ENCODE data around the gene KIFC3.
A peak's percentile ranks its signal among the peaks of the same experiment; 100 is the strongest.
"Not testable (repeated sequence)": the region's sequence is repeated elsewhere in the genome, so short reads cannot be mapped to it uniquely, and the experiment has no call there.

The KIFC3 gene

DNA sequence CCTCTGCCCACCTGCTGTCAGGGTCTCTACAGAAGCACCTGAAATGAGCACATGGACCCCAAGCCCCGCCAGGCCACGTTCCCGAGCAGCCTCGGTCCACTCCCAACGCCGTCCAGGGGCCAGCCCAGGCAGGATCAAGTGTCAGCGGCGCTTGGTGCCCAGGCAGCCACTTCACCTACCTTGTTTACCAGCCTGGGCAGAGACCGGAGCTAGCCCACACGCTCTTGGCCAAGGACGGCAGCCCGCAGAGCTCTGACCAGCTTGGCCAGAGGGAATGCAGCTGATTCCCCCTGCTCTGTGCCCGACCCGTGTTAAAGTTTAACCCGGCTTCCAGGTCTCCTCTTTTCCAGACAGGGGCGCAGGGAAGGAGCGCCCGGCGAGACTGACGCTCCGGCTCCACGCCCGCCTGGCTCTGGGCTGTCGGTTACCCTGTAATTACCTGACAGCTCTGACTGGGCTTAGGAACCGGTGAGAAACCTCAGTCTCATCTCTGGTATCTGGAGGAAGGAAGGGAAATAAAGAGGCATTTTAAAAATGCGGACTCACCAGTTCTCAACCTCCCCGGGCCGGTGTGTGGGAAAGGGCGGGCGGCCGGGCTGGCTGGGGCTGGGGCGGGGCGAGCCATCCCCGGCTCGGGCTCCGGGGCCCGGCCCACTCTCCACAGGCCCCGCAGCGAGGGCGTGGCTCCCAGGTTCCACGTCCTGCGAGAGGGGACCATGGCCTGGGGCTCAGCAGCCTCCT, 4.6 kb downstream of the KIFC3 start:
- no peak for DNase-seq (ENCODE audit: low read depth)
- TF ChIP-seq, protein P1, sequence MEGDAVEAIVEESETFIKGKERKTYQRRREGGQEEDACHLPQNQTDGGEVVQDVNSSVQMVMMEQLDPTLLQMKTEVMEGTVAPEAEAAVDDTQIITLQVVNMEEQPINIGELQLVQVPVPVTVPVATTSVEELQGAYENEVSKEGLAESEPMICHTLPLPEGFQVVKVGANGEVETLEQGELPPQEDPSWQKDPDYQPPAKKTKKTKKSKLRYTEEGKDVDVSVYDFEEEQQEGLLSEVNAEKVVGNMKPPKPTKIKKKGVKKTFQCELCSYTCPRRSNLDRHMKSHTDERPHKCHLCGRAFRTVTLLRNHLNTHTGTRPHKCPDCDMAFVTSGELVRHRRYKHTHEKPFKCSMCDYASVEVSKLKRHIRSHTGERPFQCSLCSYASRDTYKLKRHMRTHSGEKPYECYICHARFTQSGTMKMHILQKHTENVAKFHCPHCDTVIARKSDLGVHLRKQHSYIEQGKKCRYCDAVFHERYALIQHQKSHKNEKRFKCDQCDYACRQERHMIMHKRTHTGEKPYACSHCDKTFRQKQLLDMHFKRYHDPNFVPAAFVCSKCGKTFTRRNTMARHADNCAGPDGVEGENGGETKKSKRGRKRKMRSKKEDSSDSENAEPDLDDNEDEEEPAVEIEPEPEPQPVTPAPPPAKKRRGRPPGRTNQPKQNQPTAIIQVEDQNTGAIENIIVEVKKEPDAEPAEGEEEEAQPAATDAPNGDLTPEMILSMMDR (IDR thresholded peaks at IDR 0.05; ENCODE audit: low read length, missing control alignments): no peak
- no peak overlapping the region for H3K4me3 ChIP-seq (replicated peaks; ENCODE audit: low read depth, low read length)

DNA sequence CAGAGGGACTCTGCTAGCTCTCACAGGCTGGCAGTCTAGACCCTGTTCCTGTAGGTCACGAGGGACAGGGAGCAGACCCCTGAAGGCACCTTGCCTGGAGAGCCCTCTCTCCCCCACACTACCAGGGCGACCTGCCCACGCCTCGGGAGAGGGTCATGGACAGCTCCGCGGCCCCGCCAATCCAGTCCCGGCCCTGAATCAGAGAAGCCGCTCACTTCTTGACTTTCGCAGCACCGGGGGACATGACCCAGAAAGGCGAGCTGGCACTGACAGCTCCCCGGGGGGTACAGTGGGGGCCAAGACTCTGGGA, 5.1 kb downstream of the KIFC3 start:
- TF ChIP-seq, protein P1 (IDR thresholded peaks at IDR 0.05; ENCODE audit: low read length, missing control alignments): no peak
- H3K4me3 ChIP-seq (replicated peaks; ENCODE audit: low read depth, low read length): no peak overlapping the region
- DNase-seq (ENCODE audit: low read depth): no peak

DNA sequence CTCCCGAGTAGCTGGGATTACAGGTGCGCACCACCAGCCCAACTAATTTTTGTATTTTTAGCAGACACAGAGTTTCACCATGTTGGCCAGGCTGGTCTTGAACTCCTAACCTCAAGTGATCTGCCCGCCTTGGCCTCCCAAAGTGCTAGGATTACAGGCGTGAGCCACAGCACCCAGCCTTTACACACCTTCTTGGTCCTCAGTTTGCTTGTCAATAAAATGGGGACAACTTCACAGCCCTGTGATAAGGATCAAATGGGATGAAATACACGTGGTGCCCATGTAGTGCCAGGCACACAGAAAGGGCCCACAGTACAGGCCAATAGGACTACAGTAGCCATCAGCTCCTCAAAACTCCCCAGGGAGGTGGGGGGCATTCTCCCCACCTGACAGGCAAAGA, 6.3 kb downstream of the KIFC3 start:
- not testable (repeated sequence) for H3K4me3 ChIP-seq (replicated peaks; ENCODE audit: low read depth, low read length); DNase-seq (ENCODE audit: low read depth)

DNA sequence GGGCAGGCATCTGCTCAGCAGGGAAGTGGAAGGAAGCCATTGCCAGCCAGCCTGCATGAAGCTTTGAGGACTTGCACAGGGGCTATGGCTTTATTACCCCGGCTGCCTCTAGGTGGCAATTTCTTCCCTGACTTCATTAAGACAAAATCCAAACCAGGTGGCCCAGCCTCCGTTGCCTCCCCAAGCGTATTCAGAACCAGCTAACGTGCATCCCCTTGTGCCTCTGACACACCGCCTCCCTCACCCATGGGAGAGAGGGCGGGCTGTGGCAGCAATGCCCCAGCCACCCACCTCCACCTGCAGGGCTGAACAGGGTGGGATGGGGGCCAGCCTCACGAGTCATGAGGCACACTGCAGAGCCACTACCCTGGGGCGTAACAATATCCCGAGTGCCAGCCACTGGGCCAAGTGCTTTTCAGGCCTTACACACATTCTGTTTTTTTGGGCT, 6.8 kb downstream of the KIFC3 start:
- TF ChIP-seq, protein P1 (IDR thresholded peaks at IDR 0.05; ENCODE audit: low read length, missing control alignments): peak; percentile 46
- no peak overlapping the region for H3K4me3 ChIP-seq (replicated peaks; ENCODE audit: low read depth, low read length)
- DNase-seq (ENCODE audit: low read depth): peak; percentile 62

DNA sequence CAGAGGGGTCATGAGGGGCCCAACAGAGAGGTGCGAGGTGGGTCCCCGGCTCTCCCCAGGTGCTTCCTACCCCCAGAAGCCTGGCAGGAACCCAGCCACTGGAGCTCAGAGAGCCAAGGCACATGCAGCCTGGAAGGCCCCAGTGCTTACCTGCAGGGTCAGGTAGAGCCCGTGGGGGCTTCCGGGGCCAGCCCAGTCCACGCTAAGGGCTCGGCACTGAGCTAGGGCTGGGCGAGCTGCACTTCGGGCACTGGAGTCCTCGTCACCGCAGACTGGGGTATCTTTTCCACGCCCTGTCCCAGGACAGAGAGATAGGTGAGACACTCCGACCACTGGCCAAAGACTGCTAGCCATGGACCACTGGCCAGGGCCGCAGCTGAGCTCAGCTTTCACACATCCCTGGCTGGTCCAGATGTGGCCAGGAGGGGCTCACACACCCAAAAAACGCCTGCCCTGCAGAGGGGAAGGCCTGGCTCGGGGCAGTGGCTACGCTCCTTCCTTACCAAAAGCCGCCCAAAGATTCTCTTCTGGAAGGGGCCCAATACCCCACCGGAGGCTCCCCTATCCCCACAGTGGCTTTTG, 7.4 kb downstream of the KIFC3 start:
- H3K4me3 ChIP-seq (replicated peaks; ENCODE audit: low read depth, low read length): no peak overlapping the region
- TF ChIP-seq, protein P1 (IDR thresholded peaks at IDR 0.05; ENCODE audit: low read length, missing control alignments): no peak
- DNase-seq (ENCODE audit: low read depth): no peak

DNA sequence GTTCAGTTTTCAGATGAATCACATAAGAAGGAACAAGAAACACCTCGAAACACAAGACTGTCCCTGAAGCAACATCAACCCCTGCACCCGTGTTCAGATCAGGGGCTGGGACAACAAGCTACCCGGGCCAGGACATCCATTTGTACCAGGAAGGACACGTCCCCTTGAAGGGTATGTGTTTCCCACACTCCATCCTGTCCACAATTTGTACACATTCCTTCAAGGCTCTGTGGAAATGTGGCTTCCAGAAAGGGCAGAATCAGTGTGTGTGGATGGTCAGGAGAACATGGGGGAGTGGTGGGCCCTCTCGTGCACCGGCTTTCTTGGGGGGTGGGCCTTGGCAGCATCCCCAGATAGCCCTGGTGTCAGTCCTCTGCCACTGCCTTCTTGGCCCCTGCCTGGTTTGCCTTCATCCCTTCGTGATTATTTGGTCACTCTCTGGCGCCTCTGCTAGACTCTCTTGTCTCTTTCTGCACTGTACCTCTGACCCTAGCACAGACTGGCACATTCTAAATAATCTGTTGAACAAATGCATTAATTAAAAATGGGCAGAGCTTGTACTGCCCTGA, 10.3 kb downstream of the KIFC3 start:
- TF ChIP-seq, protein P1 (IDR thresholded peaks at IDR 0.05; ENCODE audit: low read length, missing control alignments): no peak
- no peak overlapping the region for H3K4me3 ChIP-seq (replicated peaks; ENCODE audit: low read depth, low read length)
- DNase-seq (ENCODE audit: low read depth): no peak

DNA sequence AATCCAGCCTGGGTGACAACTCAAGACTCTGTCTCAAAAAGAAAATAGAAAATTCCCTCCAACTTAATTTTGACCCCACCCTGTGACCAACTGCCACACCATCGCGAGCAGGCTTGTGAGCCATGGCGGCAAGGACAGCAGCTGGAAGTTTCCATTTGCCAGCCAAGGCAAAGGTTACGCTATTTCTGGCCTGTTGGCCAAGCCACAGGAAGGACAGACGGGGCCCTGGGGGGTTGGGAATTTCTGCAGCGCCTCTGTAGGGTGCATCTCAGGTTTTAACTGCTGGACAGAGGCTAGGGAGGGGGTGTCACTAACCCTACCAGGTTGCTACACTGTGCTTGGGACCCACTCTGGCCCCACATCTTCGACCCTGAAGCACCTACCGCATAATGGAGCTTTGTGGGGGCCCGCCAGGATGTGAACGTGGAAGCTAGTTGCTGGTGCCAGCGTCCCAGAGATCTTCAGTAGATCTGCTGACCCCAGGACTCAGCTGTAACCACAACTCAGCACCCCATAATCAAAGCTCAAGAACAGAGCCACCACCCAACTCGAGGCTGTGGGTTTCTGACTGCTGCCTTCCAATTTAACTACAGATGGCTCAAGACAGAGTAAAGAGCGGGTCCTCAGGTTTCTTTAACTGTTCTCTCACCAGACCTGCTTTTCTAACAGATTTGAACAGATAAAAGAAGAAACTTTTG, 10.9 kb downstream of the KIFC3 start:
- H3K4me3 ChIP-seq (replicated peaks; ENCODE audit: low read depth, low read length): no peak overlapping the region
- DNase-seq (ENCODE audit: low read depth): no peak
- TF ChIP-seq, protein P1 (IDR thresholded peaks at IDR 0.05; ENCODE audit: low read length, missing control alignments): no peak

All from fibroblast of pulmonary artery (primary cell).